K562 (cell line): ENCODE measurements around the gene LRRC3.

Source experiments
- CTCF ChIP-seq, 3 experiments: IDR thresholded peaks in 2 of 3; conservative IDR thresholded peaks in 1 of 3; 2 replicates each; pipeline ENCODE4 v1.5.1; 2011 to 2012; ENCODE audit warnings: low read length in 3 of 3, mild to moderate bottlenecking in 3 of 3, control low read depth in 2 of 3, improper control_type of control experiment in 1 of 3, inconsistent platforms in 1 of 3, low read depth in 1 of 3, mixed read lengths in 1 of 3, moderate library complexity in 1 of 3; ENCODE audit not compliant: insufficient read depth in 2 of 3
- FOXP1 ChIP-seq: sonication (generic); formaldehyde crosslinking; IDR thresholded peaks from 2 replicates; pipeline ENCODE4 v1.8.0; 2022; ENCODE audit warnings: mild to moderate bottlenecking, missing genetic modification reagents
- TAL1 ChIP-seq: fragments of 450-650 bp; IDR thresholded peaks from 2 replicates; pipeline ENCODE4 v1.6.1; 2016; ENCODE audit warnings: mild to moderate bottlenecking
- TCF7 ChIP-seq: sonication (generic); IDR thresholded peaks from 2 replicates; pipeline ENCODE4 v1.6.1; 2016; ENCODE audit warnings: antibody characterized with exemption, borderline replicate concordance
- ZNF830 ChIP-seq: fragments of 250-450 bp; sonication (Bioruptor Pico); IDR thresholded peaks from 2 replicates; pipeline ENCODE4 v1.5.0; 2021; ENCODE audit warnings: mild to moderate bottlenecking

DNA sequence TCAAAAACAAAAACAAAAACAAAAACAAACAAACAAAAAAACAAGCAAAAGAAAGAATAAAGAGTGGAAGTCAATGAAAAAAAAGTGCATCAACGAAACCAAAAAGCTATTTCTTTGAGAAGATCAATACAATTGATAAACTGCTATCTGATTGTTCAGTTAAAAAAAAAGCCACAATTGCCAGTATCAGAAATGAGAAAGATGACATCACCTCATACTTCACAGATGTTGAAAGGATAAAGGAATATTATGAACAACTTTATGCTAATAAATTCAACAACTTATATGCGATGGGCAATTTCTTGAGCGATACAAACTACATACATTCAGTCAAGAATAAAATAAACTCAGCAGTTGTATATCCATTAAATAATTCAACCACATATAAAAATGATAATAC lies 2.2 kb upstream of the LRRC3 start:
- TF ChIP-seq ZNF830 (CRISPR knock-in tag) (no peak), TAL1 (no peak), FOXP1 (CRISPR knock-in tag) (no peak), TCF7 (no peak), CTCF (IDR thresholded peaks at IDR 0.05 in 2 of 3, conservative IDR thresholded peaks at IDR 0.05 in 1 of 3; ENCODE audit: insufficient read depth in 2 of 3, low read depth in 1 of 3, low read length in 3 of 3) (no peak)
